ENCODE measurements around the gene PCYT1B. TPM values are rescaled to one million over a fixed set of nuclear protein-coding genes. Genes with fewer than 3 reads are reported as not detected.

Gene PCYT1B
- total RNA-seq (10 to 100 TPM in 1 of 4 donors, 1 to 10 TPM in 3; 2.3 to 11.1 (median 7.9) TPM), polyA plus RNA-seq (4.9 TPM)
- long read RNA-seq, donor 1, full-length matches to known transcripts: 3 of 7 reads
- long read RNA-seq, donor 1, partial matches to known transcripts: 1 of 7 reads
- long read RNA-seq, donor 1, other reads (novel, unspliced or antisense): 3 of 7 reads
- long read RNA-seq, donor 2, partial matches to known transcripts: 0 of 3 reads
- long read RNA-seq, donor 2, other reads (novel, unspliced or antisense): 2 of 3 reads
- long read RNA-seq, donor 3: 0 reads
- long read RNA-seq, donor 4, partial matches to known transcripts: 0 of 2 reads
- long read RNA-seq, donor 4, other reads (novel, unspliced or antisense): 1 of 2 reads

GRCh38 chrX:24647257-24648058 lies at the start of gene PCYT1B:
TSS of gene PCYT1B (minus strand) at chrX:24647347. CDS start at chrX:24647105, 242 bp downstream.
- intact Hi-C loops (cut with DNase I): no loop called here
- WGBS: under 1% methylated on average over 24 of the region's 24 CpGs
- no peaks in the 10 kb centered on the region for H3K27me3 ChIP-seq (ENCODE audit: control insufficient read depth, insufficient read depth)
- peak within 1 kb of the TSS; percentile 61 for H3K4me3 ChIP-seq (ENCODE audit: low read length)
- peak within 1 kb of the TSS; percentile 13 for H3K27ac ChIP-seq (ENCODE audit: low read length)
- H3K9me3 ChIP-seq (ENCODE audit: control insufficient read depth, low read length): no peaks in the 10 kb centered on the region
- ATAC-seq: peak; percentile 99
- DNase-seq: peak; percentile 72 to 86 (median 82)
- no peaks in the 10 kb centered on the region for H3K4me1 ChIP-seq (ENCODE audit: control insufficient read depth, insufficient read depth, low read length)

- WGBS: 79% methylated on average over 6 of the region's 6 CpGs
- H3K27me3 ChIP-seq (ENCODE audit: control insufficient read depth, insufficient read depth): no peaks in the 10 kb centered on the region
- no peak for DNase-seq
- no peaks in the 10 kb centered on the region for H3K9me3 ChIP-seq (ENCODE audit: control insufficient read depth, low read length)
- intact Hi-C loops (cut with DNase I): no loop called here
- no peak overlapping the region for H3K4me3 ChIP-seq (ENCODE audit: low read length)
- no peak overlapping the region for H3K27ac ChIP-seq (ENCODE audit: low read length)
- no peak for ATAC-seq
- H3K4me1 ChIP-seq (ENCODE audit: control insufficient read depth, insufficient read depth, low read length): no peaks in the 10 kb centered on the region
These were observed 49.1 kb upstream of the PCYT1B start for GRCh38 chrX:24696294-24696693.

- ATAC-seq: no peak
- Histone ChIP-seq H3K9me3 (ENCODE audit: control insufficient read depth, low read length) (no peaks in the 10 kb centered on the region), H3K27me3 (ENCODE audit: control insufficient read depth, insufficient read depth) (no peaks in the 10 kb centered on the region), H3K27ac (ENCODE audit: low read length) (no peak overlapping the region), H3K4me1 (ENCODE audit: control insufficient read depth, insufficient read depth, low read length) (no peaks in the 10 kb centered on the region), H3K4me3 (ENCODE audit: low read length) (no peak overlapping the region)
- intact Hi-C loops (cut with DNase I): no loop called here
- DNase-seq: no peak
- 27% methylated on average over 6 of the region's 6 CpGs for WGBS
These were observed 47.7 kb upstream of the PCYT1B start for GRCh38 chrX:24694825-24695224.

GRCh38 chrX:24693453-24694202 lies 46.5 kb upstream of the PCYT1B start, which contains the start of gene POLA1:
TSS of gene POLA1 (plus strand) at chrX:24693918. CDS start at chrX:24693962, 44 bp downstream.
- DNase-seq: peak; percentile 94 to 97 (median 97)
- Histone ChIP-seq H3K4me3 (ENCODE audit: low read length) (peak within 1 kb of the TSS; percentile 66), H3K9me3 (ENCODE audit: control insufficient read depth, low read length) (no peaks in the 10 kb centered on the region), H3K4me1 (ENCODE audit: control insufficient read depth, insufficient read depth, low read length) (no peaks in the 10 kb centered on the region), H3K27me3 (ENCODE audit: control insufficient read depth, insufficient read depth) (no peaks in the 10 kb centered on the region), H3K27ac (ENCODE audit: low read length) (peak within 1 kb of the TSS; percentile 92)
- ATAC-seq: peak; percentile 100
- under 1% methylated on average over 70 of the region's 70 CpGs for WGBS
- intact Hi-C loops (cut with DNase I): no loop called here

- no peak overlapping the region for H3K27ac ChIP-seq (ENCODE audit: low read length)
- no peak overlapping the region for H3K4me3 ChIP-seq (ENCODE audit: low read length)
- H3K27me3 ChIP-seq (ENCODE audit: control insufficient read depth, insufficient read depth): no peaks in the 10 kb centered on the region
- intact Hi-C loops (cut with DNase I): no loop called here
- 66% methylated on average over 4 of the region's 4 CpGs for WGBS
- no peaks in the 10 kb centered on the region for H3K4me1 ChIP-seq (ENCODE audit: control insufficient read depth, insufficient read depth, low read length)
- DNase-seq (no peak), ATAC-seq (no peak)
- no peaks in the 10 kb centered on the region for H3K9me3 ChIP-seq (ENCODE audit: control insufficient read depth, low read length)
These were observed 45.2 kb upstream of the PCYT1B start for GRCh38 chrX:24692305-24692704.

- no peak overlapping the region for H3K4me3 ChIP-seq (ENCODE audit: low read length)
- H3K27ac ChIP-seq (ENCODE audit: low read length): no peak overlapping the region
- no peaks in the 10 kb centered on the region for H3K27me3 ChIP-seq (ENCODE audit: control insufficient read depth, insufficient read depth)
- H3K4me1 ChIP-seq (ENCODE audit: control insufficient read depth, insufficient read depth, low read length): no peaks in the 10 kb centered on the region
- 73% methylated on average over 2 of the region's 2 CpGs for WGBS
- no peak for DNase-seq
- H3K9me3 ChIP-seq (ENCODE audit: control insufficient read depth, low read length): no peaks in the 10 kb centered on the region
- ATAC-seq: no peak
- intact Hi-C loops (cut with DNase I): no loop called here
These were observed 36.9 kb upstream of the PCYT1B start for GRCh38 chrX:24684048-24684447.

GRCh38 chrX:24682739-24683432 lies 35.7 kb upstream of the PCYT1B start:
- H3K9me3 ChIP-seq (ENCODE audit: control insufficient read depth, low read length): no peaks in the 10 kb centered on the region
- 90% methylated on average over 7 of the region's 7 CpGs for WGBS
- intact Hi-C loops (cut with DNase I): no loop called here

GRCh38 chrX:24676403-24677024 lies 29.4 kb upstream of the PCYT1B start:
- DNase-seq: no peak
- no peak overlapping the region for H3K4me3 ChIP-seq (ENCODE audit: low read length)
- no peaks in the 10 kb centered on the region for H3K9me3 ChIP-seq (ENCODE audit: control insufficient read depth, low read length)
- no peaks in the 10 kb centered on the region for H3K4me1 ChIP-seq (ENCODE audit: control insufficient read depth, insufficient read depth, low read length)
- intact Hi-C loops (cut with DNase I): no loop called here
- H3K27me3 ChIP-seq (ENCODE audit: control insufficient read depth, insufficient read depth): no peaks in the 10 kb centered on the region
- WGBS: 43% methylated on average over 5 of the region's 5 CpGs
- no peak overlapping the region for H3K27ac ChIP-seq (ENCODE audit: low read length)
- ATAC-seq: no peak

More at GRCh38 chrX:24682739-24683432, 35.7 kb upstream of the PCYT1B start:
- H3K27ac ChIP-seq (ENCODE audit: low read length): no peak overlapping the region
- DNase-seq (no peak), ATAC-seq (no peak)
- no peak overlapping the region for H3K4me3 ChIP-seq (ENCODE audit: low read length)
- H3K4me1 ChIP-seq (ENCODE audit: control insufficient read depth, insufficient read depth, low read length): no peaks in the 10 kb centered on the region
- no peaks in the 10 kb centered on the region for H3K27me3 ChIP-seq (ENCODE audit: control insufficient read depth, insufficient read depth)

- WGBS: 65% methylated on average over 2 of the region's 2 CpGs
- ATAC-seq (no peak), DNase-seq (no peak)
- Histone ChIP-seq H3K27ac (ENCODE audit: low read length) (no peak overlapping the region), H3K27me3 (ENCODE audit: control insufficient read depth, insufficient read depth) (no peaks in the 10 kb centered on the region), H3K4me1 (ENCODE audit: control insufficient read depth, insufficient read depth, low read length) (no peaks in the 10 kb centered on the region), H3K4me3 (ENCODE audit: low read length) (no peak overlapping the region), H3K9me3 (ENCODE audit: control insufficient read depth, low read length) (no peaks in the 10 kb centered on the region)
- intact Hi-C loops (cut with DNase I): no loop called here
These were observed 26.3 kb upstream of the PCYT1B start for GRCh38 chrX:24673424-24673823.

- WGBS: 48% methylated on average over 11 of the region's 11 CpGs
- no peak overlapping the region for H3K27ac ChIP-seq (ENCODE audit: low read length)
- intact Hi-C loops (cut with DNase I): no loop called here
- H3K4me3 ChIP-seq (ENCODE audit: low read length): no peak overlapping the region
- DNase-seq (no peak), ATAC-seq (peak in 1 of 2 donors; percentile 36)
- no peaks in the 10 kb centered on the region for H3K9me3 ChIP-seq (ENCODE audit: control insufficient read depth, low read length)
- H3K4me1 ChIP-seq (ENCODE audit: control insufficient read depth, insufficient read depth, low read length): peaks cover 2% of the 10 kb centered on the region
- H3K27me3 ChIP-seq (ENCODE audit: control insufficient read depth, insufficient read depth): no peaks in the 10 kb centered on the region
These were observed 25.6 kb upstream of the PCYT1B start for GRCh38 chrX:24672701-24673190.
